Measurements from ENCODE around the gene CNTNAP2. TPM values are rescaled to one million over a fixed set of nuclear protein-coding genes. Genes with fewer than 3 reads are reported as not detected.
"Not testable (repeated sequence)": the region's sequence is repeated elsewhere in the genome, so short reads cannot be mapped to it uniquely, and the experiment has no call there.

The CNTNAP2 gene
- total and polyA plus RNA-seq, 12 donors, result 0.07 to 0.77 (median 0.24) TPM

DNA sequence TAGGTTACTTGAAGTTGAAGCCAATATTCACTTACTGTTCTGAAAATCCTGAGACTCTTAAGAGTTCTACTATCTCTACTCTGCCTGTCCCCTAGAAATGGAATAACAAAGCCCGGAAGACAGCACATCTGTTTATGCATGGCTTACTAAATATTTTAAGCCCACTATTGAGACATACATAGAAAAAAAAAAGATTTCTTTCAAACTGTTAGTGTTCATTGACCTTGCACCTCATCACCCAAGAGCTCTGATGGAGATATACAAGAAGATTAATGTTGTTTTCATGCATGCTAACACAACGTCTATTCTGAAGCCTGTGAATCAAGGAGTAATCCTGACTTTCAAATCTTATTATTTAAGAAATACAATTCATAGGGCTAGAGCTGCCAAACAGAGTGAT lies 1614.7 kb downstream of the CNTNAP2 start:
- ATAC-seq (no peak), DNase-seq (no peak)
- no peaks in the 10 kb centered on the region for H3K27me3 ChIP-seq
- WGBS, 2 donors, result 68 to 76% methylated on average over 2 of the region's 2 CpGs
- no peak for TF ChIP-seq CTCF (IDR thresholded peaks at IDR 0.05)
- no peaks in the 10 kb centered on the region for H3K36me3 ChIP-seq
- peaks cover 0 to 14% (median 0%) of the 10 kb centered on the region in 11 donors for H3K9me3 ChIP-seq
- H3K4me3 ChIP-seq, result no peak overlapping the region
- no peak overlapping the region for H3K27ac ChIP-seq
- intact Hi-C loops (cut with DNase I), result no loop called here
- no peaks in the 10 kb centered on the region for H3K4me1 ChIP-seq

- H3K27me3 ChIP-seq; H3K27ac ChIP-seq; H3K36me3 ChIP-seq; H3K4me1 ChIP-seq; ATAC-seq; intact Hi-C loops (cut with DNase I); DNase-seq; H3K4me3 ChIP-seq: not testable (repeated sequence)
- WGBS, 2 donors, result 90 to 95% methylated on average over 17 to 18 of the region's 18 CpGs
- H3K9me3 ChIP-seq, result peaks cover 0 to 15% (median 0%) of the 10 kb centered on the region in 11 donors
Observed at GRCh38 chr7:147737559-147738214, 1621.1 kb downstream of the CNTNAP2 start.

DNA sequence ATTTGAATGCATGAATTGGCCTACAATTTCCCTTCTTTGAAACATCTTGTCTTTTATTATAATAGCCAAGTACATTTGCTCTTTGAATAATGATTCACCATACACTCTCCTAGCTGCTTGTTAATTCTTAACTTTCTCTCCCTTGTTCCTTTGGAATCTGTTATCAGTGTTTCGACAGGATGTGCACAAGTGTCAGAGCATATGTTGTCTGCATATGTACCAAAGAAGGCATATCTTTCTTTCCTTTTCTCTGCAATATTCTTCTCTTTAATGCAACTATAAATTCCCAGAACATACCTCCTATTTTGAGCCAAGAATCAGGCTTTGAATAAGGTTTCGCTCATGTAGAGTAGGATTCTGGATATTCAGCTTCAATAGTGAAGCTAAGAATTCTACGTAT lies 1625.7 kb downstream of the CNTNAP2 start:
- DNase-seq (no peak), ATAC-seq (no peak)
- Histone ChIP-seq H3K36me3 (no peaks in the 10 kb centered on the region), H3K9me3 (peaks cover 0 to 10% (median 0%) of the 10 kb centered on the region in 11 donors), H3K27ac (no peak overlapping the region), H3K4me1 (no peaks in the 10 kb centered on the region), H3K4me3 (no peak overlapping the region), H3K27me3 (no peaks in the 10 kb centered on the region)
- WGBS, 2 donors, result 71 to 77% methylated on average over 3 of the region's 3 CpGs
- TF ChIP-seq CTCF (IDR thresholded peaks at IDR 0.05), result no peak
- intact Hi-C loops (cut with DNase I), result no loop called here

DNA sequence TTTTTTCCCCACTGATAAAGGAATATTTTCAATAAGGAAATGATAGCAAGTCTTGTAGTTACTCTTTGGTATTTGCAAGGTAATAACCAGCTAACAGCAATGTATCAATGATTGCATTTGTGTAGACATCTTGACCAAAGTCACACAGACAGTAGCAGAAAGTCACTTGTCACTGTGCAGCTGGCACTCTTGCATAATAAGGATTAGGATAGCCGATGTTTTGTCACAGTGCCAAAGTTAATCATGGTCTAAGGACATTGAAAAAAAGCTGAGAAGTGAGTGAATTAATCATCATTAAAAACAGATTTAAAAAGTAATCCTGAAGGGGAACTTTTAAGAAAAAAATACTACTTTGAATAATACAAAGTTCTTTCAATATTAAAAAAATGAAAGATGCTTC lies 1639.7 kb downstream of the CNTNAP2 start:
- Histone ChIP-seq H3K27me3 (no peaks in the 10 kb centered on the region), H3K36me3 (no peaks in the 10 kb centered on the region), H3K4me1 (no peaks in the 10 kb centered on the region), H3K4me3 (no peak overlapping the region), H3K27ac (no peak overlapping the region), H3K9me3 (no peaks in the 10 kb centered on the region)
- ATAC-seq (no peak), DNase-seq (no peak)
- no peak for TF ChIP-seq CTCF (IDR thresholded peaks at IDR 0.05)
- 10 to 16% methylated on average over 1 of the region's 1 CpG for WGBS, 2 donors
- intact Hi-C loops (cut with DNase I), result loop anchor here in 1 of 10 donors (2.0 kb wide), 1 partner anchor 21 kb away; no protein-coding TSS in a partner anchor

- ATAC-seq (no peak), DNase-seq (no peak)
- Histone ChIP-seq H3K27ac (no peak overlapping the region), H3K36me3 (no peaks in the 10 kb centered on the region), H3K9me3 (no peaks in the 10 kb centered on the region), H3K4me3 (no peak overlapping the region), H3K27me3 (no peaks in the 10 kb centered on the region), H3K4me1 (no peaks in the 10 kb centered on the region)
- 72 to 76% methylated on average over 6 of the region's 6 CpGs for WGBS, 2 donors
- intact Hi-C loops (cut with DNase I), result no loop called here
- TF ChIP-seq CTCF (IDR thresholded peaks at IDR 0.05), result no peak
Observed at GRCh38 chr7:147759327-147759943, 1642.8 kb downstream of the CNTNAP2 start.

Measured in heart right ventricle (tissue), 16 donors.